Muscle of back (tissue), 11 donors: Measurements from ENCODE around the gene TRAF2. TPM values are rescaled to one million over a fixed set of nuclear protein-coding genes. Genes with fewer than 3 reads are reported as not detected.

ENCODE experiments used
- DNase-seq, 3 donors: peaks; one replicate each; pipeline versions ENCODE4 v3.0.0 to v3.0.0-alpha.2; 2013
- polyA plus RNA-seq, 10 donors: library from polyadenylated mRNA; unstranded; fragments of 120-200 nt; gene quantifications; one replicate each; pipeline ENCODE4 v1.2.1, GENCODE V29; 2013; ENCODE audit not compliant: insufficient read length in 10 of 10

Gene TRAF2
- polyA plus RNA-seq, 10 donors, result 8.1 to 10.7 (median 9.6) TPM

DNA sequence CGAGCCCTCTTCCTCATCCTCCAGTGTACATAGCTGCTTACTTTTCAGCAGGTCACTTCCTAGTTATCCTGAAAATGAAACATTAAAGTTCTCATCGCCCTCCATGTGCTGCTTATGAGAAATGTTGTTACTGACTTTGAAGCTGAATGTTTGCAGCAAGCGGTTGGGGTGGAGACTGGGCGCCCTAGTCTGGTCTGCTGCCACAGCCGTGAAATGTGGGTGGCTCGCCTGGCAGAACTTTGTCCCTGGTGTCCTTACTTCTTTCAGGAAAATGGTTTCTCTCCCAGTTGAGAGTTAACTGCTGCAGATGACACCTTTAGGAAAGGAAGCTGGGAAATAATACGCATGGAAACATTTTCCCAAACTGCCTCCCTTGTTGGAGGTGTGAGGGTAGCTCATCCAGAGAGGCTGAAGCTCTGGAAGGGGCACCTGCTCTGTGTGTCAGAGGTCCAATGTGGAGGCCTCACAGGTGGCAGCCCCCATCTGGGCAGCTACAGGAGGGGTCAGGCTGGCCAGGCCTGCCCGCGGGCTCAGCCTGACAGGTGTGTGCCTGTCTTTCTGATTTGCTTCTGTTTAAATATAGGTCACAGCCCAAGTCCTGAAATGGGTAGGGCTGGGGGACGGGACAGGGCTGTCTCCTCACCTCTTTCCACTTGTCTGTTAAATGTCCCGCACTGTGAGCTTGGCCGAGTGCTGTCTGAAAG is 24.0 kb downstream of the TRAF2 start:
- DNase-seq, result no peak

DNA sequence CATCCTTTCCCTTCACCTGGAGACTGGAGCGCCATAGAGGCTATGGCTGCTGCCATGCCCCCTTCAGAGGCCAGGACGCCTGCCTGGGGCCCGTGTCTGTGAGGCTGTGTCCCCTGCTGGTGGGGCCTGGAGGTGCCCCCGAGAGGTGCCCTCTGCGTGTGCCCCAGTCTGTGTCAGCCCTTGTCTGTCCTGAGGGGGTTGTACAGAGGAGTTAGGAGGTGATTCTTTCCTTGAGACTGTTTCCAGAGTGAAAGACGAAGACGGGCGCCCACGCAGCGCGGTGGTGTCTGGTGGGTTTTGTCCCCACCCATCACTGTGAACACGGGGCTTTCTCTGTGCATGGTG is 24.6 kb downstream of the TRAF2 start:
- no peak for DNase-seq

DNA sequence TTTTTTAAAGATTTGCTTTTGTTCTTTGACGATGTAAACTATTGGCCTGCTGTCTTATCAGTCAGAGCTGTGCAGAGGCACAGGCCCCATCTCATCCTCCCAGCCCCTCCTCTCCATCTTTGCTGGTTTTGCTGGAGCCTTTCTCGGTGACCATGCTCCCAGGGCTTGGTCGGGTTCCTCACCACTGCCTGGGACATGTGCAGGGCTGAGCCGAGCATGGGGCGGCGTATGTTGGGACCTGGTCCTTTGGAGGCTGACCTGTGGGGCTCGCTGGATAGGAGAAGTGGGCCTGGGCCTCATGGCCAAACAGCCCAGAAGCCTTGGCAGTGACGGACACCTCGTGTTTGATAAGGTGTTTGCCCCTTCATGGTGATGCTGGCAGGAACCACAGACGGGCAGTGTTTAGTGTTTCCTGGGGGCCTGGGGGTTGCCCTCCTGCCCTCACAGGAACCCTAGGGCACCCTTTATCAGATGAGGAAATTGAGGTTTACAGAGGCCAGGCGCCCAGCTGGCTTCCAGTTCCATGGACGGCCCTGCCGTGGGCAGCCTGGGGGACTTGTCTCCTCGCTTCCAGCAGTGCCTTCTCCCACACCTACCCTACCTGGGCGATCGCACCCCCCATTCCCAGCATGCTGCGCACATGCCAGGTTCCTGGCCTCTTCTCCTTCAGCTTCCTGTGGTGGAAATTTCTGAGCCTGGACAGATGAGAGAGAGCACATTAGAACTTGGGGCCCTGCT is 27.6 kb downstream of the TRAF2 start:
- no peak for DNase-seq

DNA sequence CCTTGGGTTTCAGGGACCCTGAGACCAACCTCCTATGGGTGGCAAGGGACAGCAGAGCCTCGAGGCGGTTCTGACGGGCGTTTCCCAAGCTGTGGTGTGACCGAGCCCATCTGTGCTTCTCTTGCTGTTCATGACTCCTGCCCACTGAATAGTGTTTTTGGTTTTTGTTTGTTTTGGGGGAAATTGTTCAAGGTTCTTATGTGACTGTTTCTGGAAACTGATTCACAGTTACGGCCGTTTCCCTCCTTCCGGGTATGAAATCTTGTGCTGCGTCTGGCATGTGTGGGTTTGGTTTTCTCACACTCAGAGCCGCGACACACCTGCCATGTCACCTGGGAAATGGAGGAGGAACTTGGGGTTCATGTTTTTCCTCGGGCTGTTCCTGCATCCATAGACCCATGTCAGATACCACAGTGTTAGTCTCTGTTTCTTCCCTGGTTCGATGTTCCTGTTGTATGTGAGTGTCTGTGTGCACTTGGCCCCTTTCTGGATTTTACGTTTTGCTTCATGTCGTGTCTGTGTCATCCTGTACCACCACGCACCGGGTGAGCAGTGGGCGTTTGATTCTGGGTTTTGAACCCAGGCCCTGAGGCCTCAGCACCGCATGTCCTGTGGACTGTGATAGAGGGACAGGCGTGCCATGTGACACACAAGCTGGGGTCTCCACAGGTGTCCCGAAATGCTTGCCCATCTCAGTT is 29.5 kb downstream of the TRAF2 start:
- no peak for DNase-seq

DNA sequence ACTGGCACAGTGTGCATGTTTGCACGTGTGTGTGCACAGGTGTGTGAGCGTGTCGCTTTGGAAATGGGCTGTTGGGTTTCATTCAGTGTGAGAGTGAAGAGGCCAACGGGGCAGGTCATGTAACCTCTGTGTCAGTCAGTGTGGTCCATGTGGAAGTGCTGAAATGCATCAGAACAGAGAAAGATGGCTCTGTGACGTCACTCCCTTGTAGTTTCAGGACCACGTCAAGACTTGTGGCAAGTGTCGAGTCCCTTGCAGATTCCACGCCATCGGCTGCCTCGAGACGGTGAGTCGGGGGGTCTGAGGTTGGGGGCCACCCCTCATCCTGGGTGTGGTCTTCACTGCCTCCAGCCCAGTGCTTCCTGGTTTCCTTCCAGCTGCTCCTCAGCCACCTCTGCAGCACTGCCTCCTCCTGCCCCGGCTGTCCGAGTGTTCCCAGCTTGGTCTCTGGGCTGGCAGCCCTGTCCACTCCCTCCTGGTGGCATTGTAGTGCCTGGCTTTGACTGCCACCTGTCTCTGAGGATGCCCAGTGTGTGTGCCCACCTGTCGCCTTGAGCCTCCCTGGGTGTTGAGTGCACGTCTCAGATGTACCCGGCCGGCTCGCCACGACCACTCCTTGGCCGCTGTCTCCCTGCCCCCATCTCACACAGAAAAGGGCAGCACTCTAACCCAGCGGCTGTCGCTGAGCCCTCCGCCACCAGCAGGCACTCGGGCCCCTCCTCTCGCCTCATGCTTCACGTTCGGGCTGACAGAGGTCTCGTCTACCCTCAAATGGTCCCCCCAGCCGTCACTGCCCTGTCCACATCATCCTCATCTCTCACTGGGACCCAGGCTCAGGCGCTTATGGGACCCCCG is 30.2 kb downstream of the TRAF2 start:
- no peak for DNase-seq

DNA sequence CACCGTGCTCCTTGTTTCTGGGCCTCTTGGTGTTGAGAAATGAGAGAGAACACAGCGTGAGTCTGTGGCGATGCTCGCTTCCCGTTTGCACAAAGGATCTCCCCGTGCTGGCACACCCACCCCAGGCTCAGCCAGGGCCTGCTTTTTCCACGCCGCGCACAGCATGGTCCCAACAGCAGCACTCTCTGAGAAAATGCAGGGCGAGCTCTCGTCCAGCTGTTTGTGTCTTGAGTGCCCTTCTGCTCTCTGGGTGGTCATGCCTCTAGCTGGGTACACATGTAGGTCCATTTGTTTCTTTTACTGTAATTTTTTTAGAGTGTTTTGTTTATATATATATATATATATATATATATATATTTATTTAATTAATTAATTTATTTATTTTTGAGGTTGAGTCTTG is 31.6 kb downstream of the TRAF2 start:
- no peak for DNase-seq

DNA sequence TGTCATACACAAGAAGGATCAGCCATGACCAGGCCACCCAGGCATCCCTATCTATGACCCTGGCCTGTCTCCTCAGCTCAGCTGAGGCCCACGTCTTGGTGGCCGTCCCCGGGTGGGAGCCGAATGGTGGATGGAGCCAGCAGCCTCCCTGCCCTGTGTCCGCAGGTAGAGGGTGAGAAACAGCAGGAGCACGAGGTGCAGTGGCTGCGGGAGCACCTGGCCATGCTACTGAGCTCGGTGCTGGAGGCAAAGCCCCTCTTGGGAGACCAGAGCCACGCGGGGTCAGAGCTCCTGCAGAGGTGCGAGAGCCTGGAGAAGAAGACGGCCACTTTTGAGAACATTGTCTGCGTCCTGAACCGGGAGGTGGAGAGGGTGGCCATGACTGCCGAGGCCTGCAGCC is 33.8 kb downstream of the TRAF2 start:
- DNase-seq, result no peak

DNA sequence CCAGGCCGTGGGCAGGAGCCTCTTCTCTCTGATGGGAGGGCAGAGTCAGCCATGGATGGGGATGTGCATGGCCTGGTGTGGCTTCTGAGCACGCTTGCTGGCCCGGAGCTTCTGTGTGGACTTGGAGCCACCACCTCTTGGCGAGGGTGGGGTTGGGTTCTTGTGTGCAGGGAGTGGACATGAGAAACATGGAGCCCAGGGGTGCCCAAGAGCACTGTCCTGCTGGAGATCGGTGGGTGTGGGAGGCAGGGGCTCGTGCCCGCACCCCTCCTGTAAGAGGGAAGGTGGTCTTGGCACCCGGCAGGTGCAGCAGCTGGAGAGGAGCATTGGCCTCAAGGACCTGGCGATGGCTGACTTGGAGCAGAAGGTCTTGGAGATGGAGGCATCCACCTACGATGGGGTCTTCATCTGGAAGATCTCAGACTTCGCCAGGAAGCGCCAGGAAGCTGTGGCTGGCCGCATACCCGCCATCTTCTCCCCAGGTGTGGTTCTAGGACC is 34.5 kb downstream of the TRAF2 start:
- no peak for DNase-seq

DNA sequence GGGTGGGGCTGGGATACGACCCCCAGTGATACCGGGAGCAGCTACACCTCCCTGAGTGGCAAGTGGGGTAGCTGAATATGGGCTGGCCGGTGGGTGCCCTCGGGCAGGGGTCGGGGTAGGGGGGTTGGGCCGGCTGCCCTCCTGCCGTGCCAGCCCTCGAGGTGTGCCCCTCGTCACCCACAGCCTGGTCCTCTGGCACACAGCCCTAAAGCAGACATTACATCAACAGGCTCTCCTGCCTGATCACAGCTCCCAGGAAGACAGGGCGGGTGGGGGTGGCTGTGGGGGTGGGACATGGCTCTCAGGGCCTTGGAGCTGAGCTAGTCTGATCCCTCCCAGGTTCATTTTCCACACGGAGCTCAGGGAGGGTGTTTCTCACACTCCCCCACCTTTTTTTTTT is 35.0 kb downstream of the TRAF2 start:
- no peak for DNase-seq

DNA sequence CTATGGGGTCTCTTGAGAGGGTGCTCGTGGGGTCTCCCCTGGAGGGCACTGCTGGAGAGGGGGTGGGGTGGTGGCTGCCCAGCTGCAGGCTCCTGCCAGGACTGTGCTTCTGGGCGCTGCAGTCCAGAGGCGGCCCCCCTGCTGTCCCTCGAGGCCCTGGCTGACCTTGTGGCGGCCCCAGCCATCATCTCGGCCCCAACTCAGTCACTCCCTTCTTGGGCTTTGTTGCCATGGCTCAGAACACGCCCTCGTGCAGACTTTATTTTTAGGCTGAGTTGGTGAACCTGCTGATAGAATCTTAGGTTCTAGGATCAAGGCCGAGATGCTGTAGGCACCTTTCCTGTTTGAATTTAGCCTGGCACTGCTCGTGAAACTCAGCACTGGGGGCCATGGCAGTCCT is 35.4 kb downstream of the TRAF2 start:
- no peak for DNase-seq

DNA sequence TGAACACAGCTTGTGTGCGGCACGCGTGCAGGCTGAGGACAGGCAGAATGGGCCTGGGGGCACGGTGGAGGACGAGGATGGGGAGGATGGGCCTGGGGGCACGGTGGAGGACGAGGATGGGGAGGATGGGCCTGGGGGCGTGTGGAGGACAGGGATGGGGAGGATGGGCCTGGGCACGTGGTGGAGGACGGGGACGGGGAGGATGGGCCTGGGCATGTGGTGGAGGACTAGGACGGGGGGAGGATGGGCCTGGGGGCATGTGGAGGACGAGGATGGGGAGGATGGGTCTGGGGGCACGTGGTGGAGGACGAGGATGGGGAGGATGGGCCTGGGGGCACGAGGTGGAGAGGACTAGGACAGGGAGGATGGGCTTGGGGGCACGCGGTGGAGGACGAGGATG is 36.2 kb downstream of the TRAF2 start:
- no peak for DNase-seq

DNA sequence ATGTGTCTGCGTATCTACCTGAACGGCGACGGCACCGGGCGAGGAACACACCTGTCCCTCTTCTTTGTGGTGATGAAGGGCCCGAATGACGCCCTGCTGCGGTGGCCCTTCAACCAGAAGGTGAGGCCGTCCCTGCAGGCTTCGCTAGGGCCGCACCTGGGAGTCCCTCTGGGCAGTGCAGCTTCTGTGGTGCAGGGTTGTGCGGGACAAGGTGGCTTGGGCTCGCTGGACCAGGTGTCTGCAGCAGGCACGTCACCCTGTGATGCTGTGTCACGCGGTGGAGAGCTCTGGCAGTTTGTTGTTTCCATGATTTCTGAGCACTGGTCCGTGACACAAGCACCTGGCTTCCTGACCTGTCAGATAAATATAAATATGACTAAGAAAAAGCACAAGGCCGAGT is 37.6 kb downstream of the TRAF2 start:
- DNase-seq, result no peak

DNA sequence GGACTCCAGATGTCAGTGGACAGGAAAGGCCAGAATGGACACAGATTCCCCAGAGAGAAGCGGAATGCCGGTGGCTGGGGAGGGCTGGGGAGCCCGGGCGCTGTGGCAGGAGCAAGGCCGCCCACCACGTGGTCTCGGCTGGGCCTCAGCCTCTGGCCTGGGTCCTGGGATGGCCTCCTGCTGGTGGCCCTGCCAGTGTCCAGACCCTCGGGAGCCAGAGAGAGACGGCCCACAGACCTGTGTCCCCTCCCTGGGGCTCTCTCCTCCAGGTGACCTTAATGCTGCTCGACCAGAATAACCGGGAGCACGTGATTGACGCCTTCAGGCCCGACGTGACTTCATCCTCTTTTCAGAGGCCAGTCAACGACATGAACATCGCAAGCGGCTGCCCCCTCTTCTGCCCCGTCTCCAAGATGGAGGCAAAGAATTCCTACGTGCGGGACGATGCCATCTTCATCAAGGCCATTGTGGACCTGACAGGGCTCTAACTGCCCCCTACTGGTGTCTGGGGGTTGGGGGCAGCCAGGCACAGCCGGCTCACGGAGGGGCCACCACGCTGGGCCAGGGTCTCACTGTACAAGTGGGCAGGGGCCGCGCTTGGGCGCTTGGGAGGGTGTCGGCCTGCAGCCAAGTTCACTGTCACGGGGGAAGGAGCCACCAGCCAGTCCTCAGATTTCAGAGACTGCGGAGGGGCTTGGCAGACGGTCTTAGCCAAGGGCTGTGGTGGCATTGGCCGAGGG is 39.3 kb downstream of the TRAF2 start:
- no peak for DNase-seq

DNA sequence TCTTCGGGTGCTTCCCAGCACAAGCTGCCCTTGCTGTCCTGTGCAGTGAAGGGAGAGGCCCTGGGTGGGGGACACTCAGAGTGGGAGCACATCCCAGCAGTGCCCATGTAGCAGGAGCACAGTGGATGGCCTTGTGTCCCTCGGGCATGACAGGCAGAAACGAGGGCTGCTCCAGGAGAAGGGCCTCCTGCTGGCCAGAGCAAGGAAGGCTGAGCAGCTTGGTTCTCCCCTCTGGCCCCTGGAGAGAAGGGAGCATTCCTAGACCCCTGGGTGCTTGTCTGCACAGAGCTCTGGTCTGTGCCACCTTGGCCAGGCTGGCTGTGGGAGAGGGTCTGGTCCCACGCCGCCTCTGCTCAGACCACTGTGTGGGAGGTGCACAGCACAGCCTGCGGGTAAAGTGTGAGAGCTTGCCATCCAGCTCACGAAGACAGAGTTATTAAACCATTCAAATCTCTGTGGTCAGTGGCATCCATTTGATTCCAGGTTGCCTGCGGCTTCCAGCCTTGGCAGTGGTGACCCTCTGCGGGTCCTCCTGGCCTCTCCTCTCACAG is 39.9 kb downstream of the TRAF2 start:
- DNase-seq, result no peak

DNA sequence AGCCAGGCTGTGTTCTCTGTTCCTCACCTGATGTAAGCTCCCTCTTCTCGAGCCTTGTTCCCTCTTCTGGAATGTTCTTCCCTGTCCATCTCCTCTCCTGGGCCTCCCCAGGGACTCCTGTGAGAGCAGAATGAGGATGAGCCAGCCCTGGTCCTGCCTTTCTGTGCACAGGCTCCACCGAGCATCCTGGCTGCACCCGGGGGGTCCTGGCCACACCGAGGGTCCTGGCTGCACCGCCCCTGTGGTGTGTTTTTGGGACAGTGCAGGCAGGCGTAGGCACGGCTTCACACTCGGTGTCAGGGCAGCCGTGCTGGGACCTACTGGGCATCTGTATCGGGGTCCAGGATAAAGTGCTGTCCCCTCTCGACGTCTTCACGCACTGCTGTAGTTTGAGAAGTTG is 40.4 kb downstream of the TRAF2 start:
- no peak for DNase-seq

DNA sequence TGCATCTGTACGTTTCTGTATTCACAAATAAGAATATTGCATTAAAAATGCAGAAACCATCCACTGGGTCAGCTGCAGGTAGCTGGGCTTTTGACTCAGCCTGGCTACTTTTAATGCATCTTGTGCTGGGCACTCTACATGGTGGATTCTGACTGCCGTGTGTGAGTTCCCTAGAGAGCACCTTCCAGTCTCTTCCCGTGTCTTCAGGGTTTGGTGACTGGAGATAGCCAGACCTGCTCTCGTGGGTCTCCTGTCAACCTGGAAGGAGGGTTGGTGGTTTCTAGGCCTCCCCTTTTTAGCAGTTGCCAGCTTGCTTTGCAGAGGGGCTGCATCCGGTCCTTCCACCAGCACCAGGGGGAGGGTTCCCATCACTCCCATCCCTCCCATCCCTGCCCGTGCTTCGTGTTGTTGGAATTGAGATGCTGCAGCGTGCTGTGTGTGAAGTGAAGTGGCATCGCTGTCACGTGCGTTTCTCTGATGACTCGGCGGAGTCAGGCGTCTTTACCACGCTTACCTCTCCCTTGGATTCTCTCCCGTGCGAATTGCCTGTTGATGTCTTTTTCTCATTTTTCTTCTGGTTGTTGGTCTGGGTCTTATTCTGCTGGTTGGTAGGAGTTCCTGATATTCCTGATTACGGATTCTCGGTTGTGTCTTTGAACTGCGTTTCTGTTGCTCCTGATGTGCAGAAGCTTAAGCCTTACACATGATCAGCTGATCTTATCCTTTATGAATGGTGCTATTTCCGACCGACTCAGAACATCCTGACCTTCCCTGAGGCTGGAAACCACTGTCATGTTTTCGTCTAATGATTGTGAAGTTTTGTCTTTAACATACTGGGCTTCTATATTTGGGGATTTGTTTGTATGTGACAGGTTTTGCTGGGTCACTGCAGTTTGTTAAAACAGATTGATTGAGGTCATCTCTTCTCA is 41.3 kb downstream of the TRAF2 start:
- no peak for DNase-seq

DNA sequence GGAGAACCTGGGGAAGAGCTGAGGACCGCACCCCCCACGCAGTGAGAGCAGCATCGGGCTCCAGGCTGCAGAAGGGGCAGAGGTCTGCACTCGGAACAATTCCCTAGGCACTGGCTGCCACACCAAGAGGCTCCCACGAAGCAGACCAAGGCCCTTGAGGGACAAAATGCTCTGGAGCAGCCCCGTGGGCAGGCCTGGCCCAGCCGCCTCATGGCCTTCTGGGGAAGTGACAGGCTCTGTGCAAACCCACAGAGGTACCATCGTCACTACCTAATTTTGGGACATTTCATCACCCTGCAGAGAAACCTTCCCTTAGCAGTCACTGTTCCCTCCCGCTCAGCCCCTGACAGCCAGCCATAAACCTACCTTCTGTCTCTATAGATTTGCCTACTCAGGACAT is 42.3 kb downstream of the TRAF2 start:
- no peak for DNase-seq

DNA sequence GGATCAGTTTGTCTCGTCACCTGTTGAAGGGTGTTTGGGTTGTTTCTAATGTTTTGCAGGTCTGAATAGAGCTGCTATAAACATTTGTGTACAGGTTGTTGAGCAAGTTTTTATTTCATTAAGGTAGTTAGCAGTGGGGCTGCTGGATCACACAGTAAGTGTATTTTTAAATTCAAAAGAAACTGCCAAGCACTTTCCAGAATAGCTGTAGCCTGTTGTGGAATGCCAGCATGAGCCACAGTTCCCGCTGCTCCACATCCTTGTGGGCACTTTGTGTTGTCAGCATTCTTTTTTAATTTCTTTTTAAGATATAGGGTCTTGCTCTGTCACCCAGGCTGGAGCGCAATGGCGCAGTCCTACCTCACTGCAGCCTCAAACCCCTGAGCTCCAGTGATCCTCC is 43.7 kb downstream of the TRAF2 start:
- DNase-seq, result no peak

DNA sequence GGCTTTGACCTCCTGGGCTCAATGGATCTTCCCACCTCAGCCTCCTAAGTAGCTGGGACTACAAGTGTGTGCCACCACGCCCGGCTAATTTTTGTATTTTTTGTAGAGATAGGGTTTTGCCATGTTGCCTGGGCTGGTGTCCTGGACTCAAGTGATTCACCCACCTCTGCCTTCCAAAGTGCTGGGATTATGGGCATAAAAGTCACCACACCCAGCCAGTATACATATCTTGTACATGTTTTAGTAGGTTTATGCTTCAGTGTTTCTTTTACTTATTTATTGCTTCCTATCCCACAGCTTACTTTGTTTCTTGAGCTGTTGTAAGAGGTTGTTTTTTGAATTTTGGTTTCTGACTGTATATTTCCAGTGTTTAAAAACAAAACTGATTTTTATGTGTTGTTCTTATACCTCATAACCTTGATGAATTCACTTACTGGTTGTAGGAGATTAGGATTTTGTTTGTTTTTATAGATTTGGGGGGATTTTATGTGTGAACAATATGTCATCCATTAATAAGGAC is 45.4 kb downstream of the TRAF2 start:
- DNase-seq, result no peak

DNA sequence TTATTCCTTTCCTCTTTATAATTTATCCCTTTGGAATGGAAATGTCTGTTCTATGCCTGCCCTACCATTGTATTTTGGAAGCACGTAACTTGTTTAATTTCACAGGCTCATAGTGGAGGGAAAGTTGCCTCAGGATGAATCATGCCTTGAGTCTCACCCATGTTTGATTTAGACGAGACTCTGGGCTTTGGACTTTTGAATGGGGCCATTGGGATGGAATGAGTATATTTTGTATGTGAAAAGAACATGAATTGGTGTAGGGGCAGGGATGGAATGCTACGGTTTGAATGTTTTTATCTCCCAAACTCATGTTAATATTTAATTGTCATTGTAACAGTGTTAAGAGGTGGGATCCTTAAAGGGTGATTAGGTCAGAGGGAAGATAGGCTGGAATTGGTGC is 48.0 kb downstream of the TRAF2 start:
- no peak for DNase-seq
